HG03045 (cell line): ENCODE data around the gene PTPRR.
A peak's percentile ranks its signal among the peaks of the same experiment; 100 is the strongest.
"Not testable (repeated sequence)": the region's sequence is repeated elsewhere in the genome, so short reads cannot be mapped to it uniquely, and the experiment has no call there.

Source experiments
- ATAC-seq: cut with Tn5 transposase; IDR thresholded peaks from one replicate; pipeline ENCODE4 v1.9.1; 2021; ENCODE audit warnings: mild to moderate bottlenecking, moderate library complexity; ENCODE audit not compliant: unreplicated experiment

The PTPRR gene

GRCh38 chr12:70749931-70750330 lies 170.6 kb downstream of the PTPRR start:
- no peak for ATAC-seq

- no peak for ATAC-seq
Observed at GRCh38 chr12:70748809-70749208, 171.7 kb downstream of the PTPRR start.

- no peak for ATAC-seq
Observed at GRCh38 chr12:70747445-70748260, 172.9 kb downstream of the PTPRR start.

- ATAC-seq: no peak
Observed at GRCh38 chr12:70745048-70745447, 175.5 kb downstream of the PTPRR start.

- ATAC-seq: no peak
Observed at GRCh38 chr12:70744178-70744577, 176.4 kb downstream of the PTPRR start.

- no peak for ATAC-seq
Observed at GRCh38 chr12:70741256-70741655, 179.3 kb downstream of the PTPRR start.

- ATAC-seq: no peak
Observed at GRCh38 chr12:70739756-70740155, 180.8 kb downstream of the PTPRR start.

- ATAC-seq: no peak
Observed at GRCh38 chr12:70736351-70737133, 184.0 kb downstream of the PTPRR start.

GRCh38 chr12:70735197-70735596 lies 185.3 kb downstream of the PTPRR start:
- not testable (repeated sequence) for ATAC-seq

GRCh38 chr12:70733385-70733784 lies 187.2 kb downstream of the PTPRR start:
- ATAC-seq: peak; percentile 77

- ATAC-seq: no peak
Observed at GRCh38 chr12:70732287-70732686, 188.3 kb downstream of the PTPRR start.

- no peak for ATAC-seq
Observed at GRCh38 chr12:70730675-70731180, 189.8 kb downstream of the PTPRR start.

- ATAC-seq: no peak
Observed at GRCh38 chr12:70724444-70724843, 196.1 kb downstream of the PTPRR start.

GRCh38 chr12:70722584-70723343 lies 197.8 kb downstream of the PTPRR start:
- ATAC-seq: no peak

GRCh38 chr12:70721656-70722357 lies 198.7 kb downstream of the PTPRR start:
- ATAC-seq: no peak

GRCh38 chr12:70721216-70721615 lies 199.3 kb downstream of the PTPRR start:
- ATAC-seq: no peak

- no peak for ATAC-seq
Observed at GRCh38 chr12:70719672-70720420, 200.7 kb downstream of the PTPRR start.

GRCh38 chr12:70719071-70719470 lies 201.5 kb downstream of the PTPRR start:
- ATAC-seq: no peak

GRCh38 chr12:70711831-70712230 lies 208.7 kb downstream of the PTPRR start:
- no peak for ATAC-seq

GRCh38 chr12:70709022-70709421 lies 211.5 kb downstream of the PTPRR start:
- no peak for ATAC-seq
